Measurements from ENCODE around the gene SRRM1. TPM values are rescaled to one million over a fixed set of nuclear protein-coding genes. Genes with fewer than 3 reads are reported as not detected.

Gene SRRM1, protein sequence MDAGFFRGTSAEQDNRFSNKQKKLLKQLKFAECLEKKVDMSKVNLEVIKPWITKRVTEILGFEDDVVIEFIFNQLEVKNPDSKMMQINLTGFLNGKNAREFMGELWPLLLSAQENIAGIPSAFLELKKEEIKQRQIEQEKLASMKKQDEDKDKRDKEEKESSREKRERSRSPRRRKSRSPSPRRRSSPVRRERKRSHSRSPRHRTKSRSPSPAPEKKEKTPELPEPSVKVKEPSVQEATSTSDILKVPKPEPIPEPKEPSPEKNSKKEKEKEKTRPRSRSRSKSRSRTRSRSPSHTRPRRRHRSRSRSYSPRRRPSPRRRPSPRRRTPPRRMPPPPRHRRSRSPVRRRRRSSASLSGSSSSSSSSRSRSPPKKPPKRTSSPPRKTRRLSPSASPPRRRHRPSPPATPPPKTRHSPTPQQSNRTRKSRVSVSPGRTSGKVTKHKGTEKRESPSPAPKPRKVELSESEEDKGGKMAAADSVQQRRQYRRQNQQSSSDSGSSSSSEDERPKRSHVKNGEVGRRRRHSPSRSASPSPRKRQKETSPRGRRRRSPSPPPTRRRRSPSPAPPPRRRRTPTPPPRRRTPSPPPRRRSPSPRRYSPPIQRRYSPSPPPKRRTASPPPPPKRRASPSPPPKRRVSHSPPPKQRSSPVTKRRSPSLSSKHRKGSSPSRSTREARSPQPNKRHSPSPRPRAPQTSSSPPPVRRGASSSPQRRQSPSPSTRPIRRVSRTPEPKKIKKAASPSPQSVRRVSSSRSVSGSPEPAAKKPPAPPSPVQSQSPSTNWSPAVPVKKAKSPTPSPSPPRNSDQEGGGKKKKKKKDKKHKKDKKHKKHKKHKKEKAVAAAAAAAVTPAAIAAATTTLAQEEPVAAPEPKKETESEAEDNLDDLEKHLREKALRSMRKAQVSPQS
- 175 and 178 TPM in 2 replicates for total RNA-seq

DNA sequence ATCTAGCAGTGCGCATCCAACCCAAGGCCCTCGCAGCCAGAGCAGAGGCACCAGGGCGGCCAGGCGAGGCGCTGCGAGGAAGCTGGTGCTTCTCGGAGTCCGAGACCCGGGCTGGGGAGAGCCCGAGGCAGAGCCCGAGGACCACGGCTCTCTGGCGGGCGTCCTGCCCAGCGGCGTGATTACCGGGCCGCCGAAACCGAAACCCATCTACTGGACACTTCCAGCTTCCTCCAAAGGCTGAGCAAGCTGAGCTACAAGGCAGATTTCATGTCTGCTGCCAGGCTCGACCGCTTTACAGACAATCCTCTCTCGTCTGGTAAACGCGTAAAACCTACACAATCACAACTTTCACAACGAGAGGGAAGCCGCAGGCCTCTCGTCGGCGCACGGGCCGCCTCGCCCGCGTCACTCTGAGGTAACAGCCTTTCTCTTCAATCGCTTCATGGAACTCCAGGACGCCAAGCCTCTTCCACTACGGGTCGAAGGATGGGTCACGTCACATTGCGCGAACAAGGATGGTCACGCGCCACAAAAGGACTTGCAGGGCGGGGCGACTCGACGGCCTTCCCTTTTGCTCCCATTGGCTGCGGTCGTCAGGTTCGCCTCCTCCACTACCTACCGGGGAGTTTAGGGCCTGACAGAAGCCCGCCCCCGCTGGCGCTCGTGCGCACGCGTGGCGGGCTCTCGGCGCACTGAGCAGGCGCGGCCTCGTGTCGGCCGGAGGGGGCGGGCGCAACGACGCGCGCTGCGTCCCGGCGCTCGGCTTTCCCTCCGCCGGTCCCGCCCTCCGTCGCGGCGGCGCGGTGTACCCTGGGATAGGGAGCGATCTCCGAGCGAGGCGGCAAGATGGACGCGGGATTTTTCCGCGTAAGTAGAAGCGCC is at the start of gene SRRM1:
Gene SRRM1, plus strand, starts transcription at position 822 of the 882 bp plus-strand sequence. Its CDS starts 25 bp downstream, at position 847.
- intact Hi-C loops (cut with micrococcal nuclease) = loop anchor here (1.0 to 10.0 kb wide), 17 partner anchors 103 to 1832 kb away; partner anchors contain the start of genes CLIC4, HMGN2, HNRNPR and NIPAL3

DNA sequence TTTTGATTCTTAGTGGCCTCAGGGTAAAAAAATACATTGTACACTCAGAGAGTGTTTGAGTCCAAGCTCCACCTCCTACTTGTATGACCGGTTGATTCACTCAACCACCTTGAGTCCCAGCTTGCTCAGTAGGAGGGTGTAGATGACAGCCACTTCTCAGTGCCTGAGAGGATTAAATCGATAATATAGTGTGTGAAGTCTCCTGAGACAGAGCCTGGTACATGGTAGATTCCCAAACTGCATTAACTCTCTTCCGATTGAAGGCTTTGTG is 48.8 kb upstream of the SRRM1 start:
- intact Hi-C loops (cut with micrococcal nuclease) = no loop called here

DNA sequence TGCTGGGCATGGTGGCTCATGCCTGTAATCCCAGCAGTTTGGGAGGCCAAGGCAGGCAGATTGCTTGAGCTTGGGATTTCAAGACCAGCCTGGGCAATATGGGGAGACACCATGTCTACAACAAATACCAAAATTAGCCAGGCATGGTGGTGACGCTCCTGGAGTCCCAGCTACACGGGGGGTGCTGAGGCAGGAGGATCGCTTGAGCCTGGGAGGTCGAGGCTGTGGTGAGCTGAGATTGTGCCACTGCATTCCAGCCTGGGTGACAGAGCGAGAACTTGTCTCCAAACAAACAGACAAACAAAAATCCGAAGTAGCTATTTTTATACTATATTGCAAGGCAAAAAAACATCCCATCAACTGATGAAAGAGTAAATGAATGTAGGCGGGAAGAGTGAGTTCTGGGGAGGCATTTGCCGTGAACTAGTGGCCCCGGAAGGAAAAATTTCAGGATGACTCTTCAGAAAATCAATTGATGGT is 46.7 kb upstream of the SRRM1 start:
- intact Hi-C loops (cut with micrococcal nuclease) = no loop called here

DNA sequence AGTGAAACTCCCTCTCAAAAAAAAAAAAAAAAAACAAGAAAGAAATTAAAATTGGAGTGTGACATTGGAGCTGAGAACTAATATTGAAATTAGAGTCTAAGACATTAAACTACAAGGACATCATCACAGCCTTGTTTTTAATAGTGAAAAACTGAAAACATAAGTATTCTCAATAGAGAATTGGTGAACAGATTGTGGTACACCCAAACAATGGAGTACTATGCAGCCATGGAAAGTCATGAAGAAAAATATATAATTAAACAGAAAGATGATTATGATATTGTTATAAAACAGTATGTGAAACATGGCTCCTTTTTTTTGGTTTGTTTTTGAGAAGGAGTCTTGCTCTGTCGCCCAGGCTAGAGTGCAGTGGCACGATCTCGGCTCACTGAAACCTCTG is 43.8 kb upstream of the SRRM1 start:
- intact Hi-C loops (cut with micrococcal nuclease) = no loop called here

DNA sequence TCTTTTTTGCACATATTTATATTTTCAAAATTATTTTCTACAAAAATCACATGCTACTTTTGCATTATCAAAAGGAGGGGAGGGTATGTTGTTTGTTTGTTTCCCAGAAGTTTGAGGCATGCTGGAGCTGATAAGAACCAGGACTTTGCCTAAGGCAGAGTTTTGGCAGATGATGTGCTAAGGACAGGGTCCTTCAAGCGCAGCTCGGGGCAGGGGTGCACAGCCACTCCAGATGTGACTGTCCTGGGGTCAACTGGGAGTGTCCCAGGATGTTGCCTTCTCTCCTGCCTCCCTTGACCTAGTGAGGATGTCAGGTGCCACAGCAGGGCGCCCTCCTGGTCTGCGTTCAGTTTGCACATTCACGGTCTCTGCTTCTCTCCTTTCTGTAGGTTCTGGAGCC is 42.6 kb upstream of the SRRM1 start:
- intact Hi-C loops (cut with micrococcal nuclease) = no loop called here

DNA sequence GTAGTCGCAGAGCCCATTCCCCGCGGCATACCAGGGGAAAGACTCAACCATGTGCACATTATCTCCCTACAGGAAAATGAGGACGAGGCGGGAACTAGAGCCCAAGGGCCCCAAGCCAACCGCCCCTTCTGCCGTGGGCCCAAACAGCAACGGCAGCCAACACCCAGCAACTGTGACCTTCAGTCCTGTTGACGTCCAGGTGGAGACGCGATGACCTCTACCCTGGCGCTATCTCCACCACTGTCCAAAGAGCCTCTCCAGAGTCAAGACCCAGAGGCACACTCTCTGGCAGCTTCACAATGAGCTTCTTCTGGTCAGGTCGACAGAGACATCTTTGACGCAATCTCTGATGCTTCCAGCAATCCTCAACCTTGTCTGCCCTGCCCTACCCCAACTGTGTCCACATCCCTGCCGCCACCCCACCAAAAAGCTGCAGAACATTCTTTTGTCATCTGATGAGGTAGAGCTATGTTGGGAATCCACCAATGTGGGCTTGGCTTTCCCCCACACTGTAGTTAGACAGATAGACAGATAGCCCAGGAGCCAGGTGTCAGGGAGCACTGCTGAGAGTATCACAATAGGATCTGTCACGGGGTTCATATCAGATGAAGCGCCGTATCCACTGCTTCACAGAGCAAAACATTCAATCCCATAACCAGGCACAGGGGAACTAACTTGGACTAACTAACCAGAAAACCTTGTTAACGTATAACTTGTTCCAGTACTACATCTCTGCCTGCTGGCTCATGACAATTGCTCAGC is 37.4 kb upstream of the SRRM1 start:
- intact Hi-C loops (cut with micrococcal nuclease) = no loop called here

DNA sequence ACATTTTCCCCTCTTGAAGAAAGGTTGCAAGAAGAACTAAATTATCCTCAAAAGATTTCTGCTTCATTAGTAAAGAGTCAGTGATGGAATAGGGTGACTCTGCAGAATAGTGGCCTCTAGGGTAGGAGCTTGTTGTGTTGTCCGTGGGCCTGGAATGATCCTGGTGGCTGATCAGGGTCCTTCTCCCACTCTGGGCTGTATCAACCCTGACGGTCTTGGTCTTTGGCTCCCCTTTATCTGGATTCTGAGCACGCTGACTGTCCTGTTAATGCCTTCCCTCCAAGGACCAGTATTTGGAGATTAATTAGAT is 36.9 kb upstream of the SRRM1 start:
- intact Hi-C loops (cut with micrococcal nuclease) = no loop called here

DNA sequence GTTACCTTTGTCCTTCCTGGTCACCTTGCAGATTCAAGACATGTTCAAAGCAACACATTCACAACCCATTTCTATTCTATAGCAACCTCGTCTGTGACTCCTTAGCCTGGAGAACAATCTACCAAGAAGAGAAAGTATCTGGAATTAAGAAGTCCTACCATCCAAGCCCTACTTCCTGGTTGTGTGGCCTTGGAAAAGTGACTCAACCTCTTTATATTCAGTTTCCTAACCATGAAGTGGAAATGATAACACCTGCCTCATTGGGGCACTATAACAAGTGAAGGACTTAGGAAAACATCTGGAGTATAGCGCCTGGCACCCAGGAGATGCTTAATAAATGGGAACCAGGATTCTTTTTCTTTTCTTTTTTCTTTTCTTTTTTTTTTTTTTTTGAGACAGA is 36.5 kb upstream of the SRRM1 start:
- intact Hi-C loops (cut with micrococcal nuclease) = no loop called here

DNA sequence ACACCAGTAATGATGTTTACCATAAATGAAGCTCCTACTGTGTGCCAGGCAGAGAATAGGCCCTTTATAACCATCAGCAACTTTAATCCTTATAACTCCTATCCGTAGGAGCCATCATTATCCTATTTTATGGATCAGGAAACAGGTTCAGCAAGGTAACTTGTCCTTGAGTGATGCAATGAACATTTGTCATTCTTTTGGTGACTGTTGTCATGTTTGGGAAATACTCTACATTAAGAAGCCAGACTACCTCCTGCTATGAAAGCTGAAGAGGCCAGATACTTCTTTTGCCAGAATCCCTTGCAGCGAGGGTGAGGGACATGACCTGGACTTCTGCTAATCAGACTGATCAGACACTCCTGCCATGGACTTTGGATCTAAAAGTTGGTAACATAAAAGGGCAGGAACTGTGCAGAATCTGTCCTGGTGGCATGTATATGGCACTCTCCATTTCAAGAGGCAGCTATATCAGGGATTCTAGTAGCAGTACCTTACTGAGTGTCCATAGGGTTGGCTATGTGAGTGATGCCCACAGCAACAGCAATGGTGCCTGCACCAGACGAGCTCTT is 33.1 kb upstream of the SRRM1 start:
- intact Hi-C loops (cut with micrococcal nuclease) = no loop called here

DNA sequence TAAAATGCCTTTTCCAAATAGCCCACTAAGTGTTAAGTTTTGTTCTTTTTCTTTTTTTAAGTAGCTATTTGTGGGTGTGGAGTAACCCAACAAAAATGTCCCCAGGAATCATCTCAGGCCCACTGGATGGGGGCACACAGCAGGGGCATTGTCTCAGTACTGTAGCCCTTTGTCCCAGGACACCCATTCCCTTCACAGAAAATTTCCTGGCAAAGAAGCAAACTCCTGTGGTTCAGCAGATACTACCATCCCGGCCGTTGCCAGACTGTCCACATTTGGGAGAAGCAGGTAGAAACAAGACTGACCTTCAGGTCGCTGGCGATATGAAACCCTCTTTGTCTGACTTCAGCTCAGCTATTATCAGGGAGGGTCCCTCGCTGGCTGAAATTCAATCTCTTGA is 23.7 kb upstream of the SRRM1 start:
- intact Hi-C loops (cut with micrococcal nuclease) = no loop called here

DNA sequence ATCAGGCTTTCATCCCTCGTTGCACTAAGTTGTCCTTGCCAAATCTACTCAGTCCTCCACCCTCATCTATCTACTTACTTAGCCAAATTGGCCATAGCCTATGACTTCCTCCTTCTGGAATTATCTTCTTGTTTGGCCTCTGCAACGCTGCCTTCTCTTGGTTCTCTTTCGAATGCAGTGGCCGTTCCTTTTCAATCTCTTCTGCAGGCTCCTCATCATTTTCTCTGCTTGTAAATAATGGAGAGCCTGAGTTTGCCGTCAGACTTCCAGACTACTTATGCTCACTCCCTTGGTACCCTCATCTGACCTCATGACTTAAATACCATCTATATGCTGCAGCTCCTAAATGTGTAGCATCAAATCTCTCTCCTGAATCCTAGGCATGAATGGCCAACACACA is 22.4 kb upstream of the SRRM1 start:
- intact Hi-C loops (cut with micrococcal nuclease) = no loop called here

DNA sequence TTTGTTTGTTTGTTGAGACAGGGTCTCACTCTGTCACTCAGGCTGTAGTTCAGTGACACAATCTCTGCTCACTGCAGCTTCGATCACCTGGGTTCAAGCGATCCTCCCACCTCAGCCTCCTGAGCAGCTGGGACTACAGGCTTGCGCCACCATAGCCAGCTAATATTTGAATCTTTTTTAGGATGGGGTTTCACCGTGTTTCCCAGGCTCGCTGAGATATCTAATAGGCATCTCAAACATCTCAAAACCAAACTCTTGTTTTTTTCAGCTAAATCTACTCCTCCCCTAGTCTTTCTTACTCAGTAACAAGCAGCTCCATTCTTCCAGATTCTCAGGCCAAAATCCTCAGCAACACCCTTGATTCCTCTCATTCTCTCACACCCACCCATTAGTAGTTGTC is 22.0 kb upstream of the SRRM1 start:
- intact Hi-C loops (cut with micrococcal nuclease) = no loop called here

DNA sequence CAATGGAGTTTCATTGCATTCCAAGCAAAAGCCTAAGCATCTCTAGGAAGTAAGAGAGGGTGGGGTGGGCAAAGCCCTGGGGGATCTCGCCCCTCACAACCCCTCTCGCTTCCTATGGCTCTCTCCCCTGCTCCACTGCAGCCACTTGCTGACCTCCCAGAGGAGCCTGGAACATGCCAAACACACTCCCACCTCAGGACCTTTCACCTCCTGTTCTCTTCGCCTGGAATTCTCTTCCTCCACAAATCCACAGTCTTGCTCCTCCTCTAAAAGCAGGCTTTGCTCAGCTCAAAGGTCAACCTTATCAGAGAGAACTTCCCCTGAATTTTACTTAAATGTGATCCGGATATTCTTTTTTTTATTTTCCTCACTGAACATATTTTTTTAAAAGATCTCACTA is 20.9 kb upstream of the SRRM1 start:
- intact Hi-C loops (cut with micrococcal nuclease) = no loop called here

DNA sequence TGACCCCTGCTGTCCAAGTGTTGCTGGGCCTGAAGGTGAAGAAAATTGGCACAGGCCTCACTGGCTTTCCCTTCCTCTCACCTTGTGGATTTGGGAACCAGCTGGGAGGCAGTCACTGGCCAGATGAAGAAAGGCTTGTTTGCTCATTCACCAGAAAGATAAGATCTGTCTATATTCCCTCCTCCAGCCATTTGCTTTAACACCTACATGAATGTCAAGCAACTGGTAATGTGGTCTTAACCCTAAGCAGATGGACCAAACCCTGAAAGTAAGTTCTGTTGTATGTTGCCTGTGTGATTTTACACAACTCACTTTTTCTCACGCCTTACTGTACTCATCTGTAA is 10.3 kb upstream of the SRRM1 start:
- intact Hi-C loops (cut with micrococcal nuclease) = no loop called here

DNA sequence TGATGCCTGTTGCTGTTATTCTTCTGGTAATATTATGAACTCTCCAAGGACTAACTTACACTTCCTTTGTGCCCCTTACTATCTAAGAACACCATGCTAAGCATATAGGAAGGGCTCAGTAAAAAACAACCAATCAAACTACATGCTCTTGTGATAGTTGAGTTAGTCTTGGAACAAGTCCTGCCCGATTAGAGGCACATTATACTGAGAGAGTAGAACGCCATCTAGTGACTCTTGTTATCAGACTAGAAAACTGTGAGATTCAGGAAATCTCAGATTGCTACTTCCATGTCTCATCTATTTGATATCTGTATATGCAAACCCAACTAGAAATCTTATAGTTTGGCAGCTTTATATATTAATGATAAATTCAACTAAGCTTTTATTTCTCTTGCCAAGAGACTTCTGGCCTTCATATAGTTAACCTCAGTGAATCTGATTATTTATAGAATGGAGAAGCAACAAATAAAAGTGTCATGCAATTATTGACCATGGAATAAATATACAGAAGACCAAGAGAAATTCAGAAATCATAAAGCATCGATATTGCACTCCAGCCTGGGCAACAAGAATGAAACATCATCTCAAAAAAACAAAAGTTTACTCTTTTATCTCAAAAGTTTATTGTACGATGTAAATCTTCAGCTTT is 7.8 kb upstream of the SRRM1 start:
- intact Hi-C loops (cut with micrococcal nuclease) = loop anchor here (1.0 to 2.0 kb wide), 8 partner anchors 48 to 565 kb away; partner anchors contain the start of gene NIPAL3

DNA sequence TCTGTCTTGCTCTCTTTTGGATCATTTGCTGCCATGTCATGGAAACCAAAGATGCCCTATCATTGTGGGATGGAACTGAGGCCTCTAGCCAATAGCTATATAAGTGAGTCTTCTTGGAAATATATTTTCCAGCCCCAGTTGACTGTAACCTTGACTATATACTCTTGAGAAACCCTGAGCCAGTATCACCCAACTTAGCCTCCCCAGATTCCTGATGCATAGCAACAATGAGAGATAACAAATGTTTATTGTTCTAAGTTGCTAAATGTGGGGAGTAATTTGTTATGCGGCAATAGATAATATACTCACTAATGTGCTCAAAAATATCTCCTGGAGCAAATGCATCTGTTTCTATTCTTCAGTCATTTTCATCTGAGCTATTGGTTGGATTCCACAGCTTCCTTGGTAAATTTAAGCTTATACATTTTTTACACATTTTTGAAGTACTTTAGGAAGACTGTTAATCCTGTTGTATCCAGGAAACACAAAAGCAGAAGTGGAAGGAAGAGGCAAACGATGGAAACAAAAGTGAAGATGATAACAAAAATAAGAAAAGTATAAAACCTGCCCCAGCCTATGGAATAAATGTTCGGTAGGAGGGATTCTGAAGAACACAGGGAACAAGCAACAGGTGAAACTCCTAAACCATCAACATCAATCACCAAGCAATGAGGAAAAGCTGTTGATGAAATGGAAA is 6.3 kb upstream of the SRRM1 start:
- intact Hi-C loops (cut with micrococcal nuclease) = no loop called here

DNA sequence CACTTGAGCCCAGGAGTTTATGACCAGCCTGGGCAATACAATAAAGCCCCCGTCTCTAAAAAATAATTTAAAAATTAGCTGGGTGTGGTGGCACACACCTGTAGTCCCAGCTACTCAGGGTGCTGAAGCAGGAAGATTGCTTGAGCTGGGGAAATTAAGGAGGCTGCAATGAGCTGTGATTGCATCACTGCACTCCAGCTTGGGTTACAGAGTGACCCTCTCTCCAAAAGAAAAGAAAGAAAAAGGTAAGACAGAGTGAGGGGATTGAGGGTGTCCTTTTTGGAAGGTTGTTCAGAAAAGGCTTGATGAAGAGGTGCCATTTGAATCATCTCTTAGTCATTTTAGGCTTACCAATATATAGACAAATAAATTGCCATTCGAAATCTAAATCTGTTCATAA is 4.0 kb upstream of the SRRM1 start:
- intact Hi-C loops (cut with micrococcal nuclease) = no loop called here

DNA sequence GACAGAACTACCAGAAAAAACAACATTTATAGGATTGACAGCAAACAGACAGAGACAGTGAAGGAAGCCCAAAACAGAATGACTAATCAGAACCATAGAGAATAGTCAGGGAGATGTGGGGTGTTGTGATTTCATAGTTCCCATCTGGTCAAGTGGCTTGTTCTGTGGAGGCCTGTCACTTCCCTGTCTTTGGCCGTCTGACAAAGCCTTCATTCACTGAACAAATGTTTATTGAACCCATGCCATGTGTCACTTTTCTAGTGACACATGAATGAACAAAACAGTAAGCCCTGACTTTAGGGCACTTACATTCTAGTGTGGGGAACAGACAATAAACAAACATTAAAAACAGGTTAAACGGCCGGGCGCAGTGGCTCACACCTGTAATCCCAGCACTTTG is 3.2 kb upstream of the SRRM1 start:
- intact Hi-C loops (cut with micrococcal nuclease) = loop anchor here (5.0 to 10.0 kb wide), 8 partner anchors 158 to 1835 kb away; partner anchors contain the start of genes HMGN2, HNRNPR, RPL11 and RSRP1

DNA sequence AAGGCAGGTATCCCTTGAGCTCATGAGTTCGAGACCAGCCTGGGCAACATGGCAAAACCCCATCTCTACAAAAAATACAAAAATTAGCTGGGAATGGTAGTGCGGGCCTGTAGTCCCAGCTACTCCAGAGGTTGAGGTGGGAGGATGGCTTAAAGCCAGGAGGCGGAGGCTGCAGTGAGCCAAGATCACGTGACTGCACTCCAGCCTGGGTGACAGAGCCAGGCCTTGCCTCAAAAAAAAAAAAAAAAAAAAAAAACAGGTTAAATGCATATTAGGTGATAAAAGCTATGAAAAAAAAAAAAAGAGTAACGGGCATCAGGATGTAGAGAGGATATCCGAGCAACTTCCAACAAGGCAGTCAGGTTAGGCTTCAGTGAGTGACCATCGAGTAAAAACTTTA is 2.8 kb upstream of the SRRM1 start:
- intact Hi-C loops (cut with micrococcal nuclease) = loop anchor here (5.0 to 10.0 kb wide), 8 partner anchors 158 to 1835 kb away; partner anchors contain the start of genes HMGN2, HNRNPR, RPL11 and RSRP1
